GM18873 (cell line): Measurements from ENCODE around the gene SEC14L5.

Experiments
- ATAC-seq: cut with Tn5 transposase; IDR thresholded peaks from one replicate; pipeline ENCODE4 v1.9.1; 2021; ENCODE audit warnings: mild to moderate bottlenecking, moderate library complexity, moderate number of reproducible peaks; ENCODE audit not compliant: unreplicated experiment, low FRiP score

The SEC14L5 gene

DNA sequence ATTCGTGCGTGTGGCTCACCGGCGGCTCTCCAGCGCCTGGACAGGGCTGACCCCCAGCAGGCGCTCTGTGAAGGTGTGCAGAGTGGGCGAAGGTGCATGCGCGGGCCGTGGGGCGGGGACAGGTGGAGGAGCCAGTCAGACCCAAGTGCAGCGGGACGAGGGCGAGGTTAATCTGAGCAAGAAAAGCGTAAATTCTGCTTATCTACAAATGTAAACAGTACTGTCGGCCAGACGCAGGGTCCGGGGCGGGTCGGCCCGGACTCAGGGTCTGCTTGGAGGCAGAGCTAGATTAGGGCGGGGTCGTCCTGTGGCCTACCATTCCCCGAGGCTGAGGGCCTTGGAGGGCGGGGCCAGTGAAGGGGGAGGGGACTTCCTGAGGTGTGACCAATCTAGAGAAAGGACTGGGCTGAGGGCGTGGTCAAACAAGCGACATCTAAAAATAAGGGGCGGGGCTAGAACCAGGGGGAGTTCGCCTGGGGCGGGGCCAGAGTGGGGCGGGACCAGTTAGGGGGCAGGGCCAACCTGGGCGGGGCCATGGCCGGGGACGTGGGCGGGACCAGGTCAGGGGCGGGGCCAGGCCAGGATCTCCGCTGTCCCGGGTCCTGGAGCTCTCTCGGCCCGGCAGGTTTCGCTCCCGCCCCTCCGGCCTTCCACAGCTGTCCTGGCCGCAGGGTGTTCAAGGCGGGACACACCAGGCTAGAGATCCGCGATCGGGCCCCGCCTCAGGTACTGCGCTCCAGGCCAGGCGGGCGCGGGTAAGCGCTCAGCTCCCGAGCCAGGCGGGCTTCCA is at the start of gene SEC14L5:
TSS of gene SEC14L5 (plus strand) at position 611 of the 790 bp plus-strand sequence. CDS start 994 bp downstream, outside the sequence.
- ATAC-seq, result peak; percentile 42

- no peak for ATAC-seq
These were observed 49.2 kb upstream of the SEC14L5 start for GRCh38 chr16:4908854-4909401.

DNA sequence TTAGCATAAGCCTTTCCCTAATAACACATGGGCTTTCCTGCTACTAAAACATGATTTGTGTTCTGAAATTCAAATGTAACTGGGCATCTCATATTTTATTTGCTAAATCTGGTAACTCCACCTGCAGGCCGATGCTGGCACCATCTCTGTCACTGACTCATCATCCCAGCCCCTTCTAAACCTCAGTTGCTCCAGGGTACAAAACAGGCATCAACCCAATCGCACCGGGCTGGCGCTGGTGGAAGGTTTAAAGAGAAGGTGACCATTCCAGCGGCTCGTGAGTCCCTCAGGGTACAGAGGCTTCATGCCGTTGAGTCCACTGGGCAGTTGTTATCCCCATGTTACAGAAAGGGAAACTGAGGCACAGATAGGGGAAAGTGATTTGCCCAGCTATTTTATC is 48.3 kb upstream of the SEC14L5 start:
- ATAC-seq, result no peak

GRCh38 chr16:4910828-4911227 is 47.3 kb upstream of the SEC14L5 start:
- no peak for ATAC-seq

- ATAC-seq, result no peak
These were observed 46.2 kb upstream of the SEC14L5 start for GRCh38 chr16:4911970-4912386.

DNA sequence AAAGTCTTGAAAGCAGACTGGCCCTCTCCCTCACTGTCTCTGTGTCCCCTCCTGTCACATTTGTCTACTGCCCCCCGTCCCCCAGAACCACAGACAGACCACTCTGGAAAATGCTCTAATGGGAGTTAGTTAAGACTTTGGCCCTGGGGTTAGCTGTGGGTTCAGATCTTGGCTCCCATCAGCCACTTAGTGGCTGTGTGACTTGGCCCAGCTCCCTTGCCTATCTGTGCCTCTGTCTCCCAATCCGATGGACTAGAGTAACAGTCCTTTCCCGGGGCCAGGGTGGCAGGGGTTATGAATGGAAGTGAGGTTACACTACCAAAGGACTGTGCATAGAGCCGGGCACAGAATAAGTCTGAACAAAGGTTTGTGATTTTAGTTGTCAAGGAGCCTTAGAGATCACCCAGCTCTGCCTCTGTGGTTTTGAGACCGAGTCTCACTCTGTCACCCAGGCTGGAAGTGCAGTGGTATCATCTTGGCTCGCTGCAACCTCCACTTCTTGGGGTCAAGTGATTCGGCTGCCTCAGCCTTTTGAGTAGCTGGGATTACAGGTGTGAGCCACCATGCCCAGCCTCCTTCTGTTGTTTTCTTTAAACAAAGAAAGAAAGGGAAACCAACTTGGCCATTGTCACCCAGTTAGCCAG is 44.9 kb upstream of the SEC14L5 start:
- no peak for ATAC-seq

GRCh38 chr16:4913774-4914525 is 44.2 kb upstream of the SEC14L5 start:
- ATAC-seq, result no peak

- ATAC-seq, result no peak
These were observed 43.5 kb upstream of the SEC14L5 start for GRCh38 chr16:4914528-4915225.

DNA sequence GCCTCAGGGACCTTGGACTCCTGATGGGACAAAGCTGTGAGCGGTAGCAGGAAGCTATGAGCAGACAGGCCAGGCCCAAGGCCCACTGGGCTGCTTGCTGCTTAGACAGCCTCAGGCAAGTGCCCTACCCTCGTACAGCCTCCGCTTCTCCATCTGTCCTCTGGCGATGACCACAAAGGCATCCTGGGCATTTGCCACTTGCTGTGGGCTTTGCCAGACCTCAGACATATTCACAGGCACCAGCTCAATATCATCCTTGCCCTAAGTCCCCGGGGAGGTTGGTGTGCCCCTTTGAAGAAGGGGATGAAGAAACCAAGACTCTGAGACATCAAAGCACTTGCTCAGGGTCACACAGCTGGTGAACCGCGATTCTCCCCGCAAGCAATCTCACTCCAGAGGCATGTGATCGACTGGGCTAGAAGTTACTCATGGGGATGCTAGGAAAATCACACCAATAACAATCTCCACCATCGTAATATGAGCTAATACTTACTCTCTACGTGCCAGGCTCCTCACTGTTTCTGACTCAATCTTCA is 42.8 kb upstream of the SEC14L5 start:
- no peak for ATAC-seq

DNA sequence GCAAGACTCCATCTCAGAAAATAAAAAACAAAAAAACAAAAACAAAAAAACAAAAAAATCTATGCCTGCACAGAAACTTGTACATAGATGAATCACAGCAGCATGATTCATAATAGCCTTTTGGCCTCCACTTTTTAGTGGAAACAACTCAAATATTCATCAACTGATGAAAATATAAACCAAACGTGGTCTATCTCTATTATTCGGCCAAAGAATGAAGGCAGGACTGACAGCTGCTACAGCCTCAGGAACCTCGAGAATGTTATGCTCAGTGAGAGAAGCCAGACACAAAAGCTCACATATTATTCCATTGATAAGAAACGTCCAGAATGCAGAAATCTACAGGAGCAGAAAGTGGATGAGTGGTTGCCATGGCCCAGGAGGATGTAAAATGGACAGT is 41.0 kb upstream of the SEC14L5 start:
- no peak for ATAC-seq

- no peak for ATAC-seq
These were observed 39.3 kb upstream of the SEC14L5 start for GRCh38 chr16:4918781-4919251.

- ATAC-seq, result no peak
These were observed 37.3 kb upstream of the SEC14L5 start for GRCh38 chr16:4920826-4921225.

DNA sequence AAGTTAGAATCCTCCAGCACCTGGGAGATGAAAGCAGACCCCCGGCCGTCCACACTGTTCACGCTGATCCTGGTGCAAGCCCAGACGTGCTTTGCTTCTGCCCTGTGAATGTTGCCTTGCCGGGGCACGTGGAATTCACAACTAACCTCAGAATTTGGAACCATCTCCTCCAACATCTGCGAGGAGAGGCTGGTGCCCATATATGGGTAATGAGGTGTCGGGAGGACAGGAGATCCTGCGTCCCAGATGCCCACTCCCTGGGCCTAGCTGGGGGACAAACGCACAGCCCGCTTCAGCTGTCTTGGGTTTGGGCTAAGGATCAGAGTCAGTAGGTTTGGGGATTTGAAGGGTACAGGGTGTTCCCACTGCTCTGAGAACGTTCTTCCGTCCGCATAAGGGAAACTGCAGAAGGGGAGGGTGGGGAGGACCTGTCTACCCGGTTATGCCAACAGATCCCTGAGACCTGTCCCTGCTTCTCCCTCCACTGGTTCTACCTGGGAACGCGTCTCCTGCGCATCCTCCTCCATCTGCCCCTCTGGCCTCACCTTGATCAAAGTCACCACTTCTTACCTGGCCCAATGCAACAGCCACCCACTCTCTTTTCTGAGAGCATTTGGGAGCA is 35.3 kb upstream of the SEC14L5 start:
- ATAC-seq, result no peak

DNA sequence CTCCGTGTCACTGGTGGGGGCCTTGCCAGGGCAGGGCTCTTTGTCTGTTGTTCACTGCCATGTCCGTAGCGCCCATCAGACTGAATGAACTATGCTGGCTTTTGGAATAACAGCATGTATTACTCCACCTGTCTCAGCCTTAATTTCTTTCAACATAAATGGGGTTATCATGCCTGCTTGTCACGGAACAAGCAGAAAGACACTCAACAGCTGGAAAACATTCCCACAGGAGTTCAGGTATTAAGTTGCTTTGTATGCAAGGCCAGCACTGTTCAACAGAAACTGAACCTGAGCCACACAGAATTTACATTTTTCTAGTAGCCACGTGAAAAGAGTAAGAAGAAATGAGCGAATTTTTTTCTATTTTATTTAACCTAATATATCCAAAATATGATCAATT is 34.3 kb upstream of the SEC14L5 start:
- ATAC-seq, result no peak

- no peak for ATAC-seq
These were observed 33.4 kb upstream of the SEC14L5 start for GRCh38 chr16:4924593-4925292.

DNA sequence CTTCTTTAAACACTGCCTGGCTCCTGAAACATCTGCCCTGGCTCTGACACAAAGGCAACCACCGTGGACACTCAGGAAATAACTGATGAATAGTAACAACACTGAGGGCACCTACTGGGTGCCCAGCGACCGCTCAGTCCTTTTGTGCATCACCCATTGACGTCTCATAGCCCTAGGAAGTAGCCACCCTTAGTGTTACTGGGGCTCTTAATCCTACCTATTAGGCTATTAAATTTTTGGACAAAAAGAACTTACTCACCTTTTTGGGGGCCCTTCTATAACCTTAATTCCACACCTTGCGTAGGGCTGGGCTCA is 32.9 kb upstream of the SEC14L5 start:
- ATAC-seq, result no peak

GRCh38 chr16:4925791-4926190 is 32.3 kb upstream of the SEC14L5 start:
- no peak for ATAC-seq

- ATAC-seq, result no peak
These were observed 31.2 kb upstream of the SEC14L5 start for GRCh38 chr16:4926928-4927327.

DNA sequence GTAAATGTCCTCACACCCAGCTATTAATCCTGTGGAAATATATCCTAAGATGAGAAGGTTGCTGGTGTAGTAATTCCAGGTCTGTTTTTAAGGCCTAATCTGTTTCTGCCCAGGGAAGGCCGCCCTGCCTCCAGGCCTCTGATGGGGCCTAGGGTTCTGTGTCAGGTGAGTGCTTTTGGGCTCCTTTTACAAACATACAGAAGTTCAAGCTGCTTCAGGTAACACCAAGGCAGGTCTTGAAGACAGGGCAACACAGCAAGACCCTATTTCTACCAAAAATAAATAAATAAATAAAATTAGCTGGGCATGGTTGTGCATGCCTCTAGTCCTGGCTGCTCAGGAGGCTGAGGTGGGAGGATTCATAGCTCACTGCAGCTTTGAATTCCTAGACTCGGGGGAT is 30.5 kb upstream of the SEC14L5 start:
- no peak for ATAC-seq
